DMS 273 (cell line): ENCODE measurements around the gene SUSD4.
"Not testable (repeated sequence)": the region's sequence is repeated elsewhere in the genome, so short reads cannot be mapped to it uniquely, and the experiment has no call there.

ENCODE experiments used
- DNase-seq: peaks from one replicate; lab custom pipeline; 2025; ENCODE audit not compliant: unreplicated experiment; lab: John Stamatoyannopoulos, UW

SUSD4 gene, protein sequence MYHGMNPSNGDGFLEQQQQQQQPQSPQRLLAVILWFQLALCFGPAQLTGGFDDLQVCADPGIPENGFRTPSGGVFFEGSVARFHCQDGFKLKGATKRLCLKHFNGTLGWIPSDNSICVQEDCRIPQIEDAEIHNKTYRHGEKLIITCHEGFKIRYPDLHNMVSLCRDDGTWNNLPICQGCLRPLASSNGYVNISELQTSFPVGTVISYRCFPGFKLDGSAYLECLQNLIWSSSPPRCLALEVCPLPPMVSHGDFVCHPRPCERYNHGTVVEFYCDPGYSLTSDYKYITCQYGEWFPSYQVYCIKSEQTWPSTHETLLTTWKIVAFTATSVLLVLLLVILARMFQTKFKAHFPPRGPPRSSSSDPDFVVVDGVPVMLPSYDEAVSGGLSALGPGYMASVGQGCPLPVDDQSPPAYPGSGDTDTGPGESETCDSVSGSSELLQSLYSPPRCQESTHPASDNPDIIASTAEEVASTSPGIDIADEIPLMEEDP

DNA sequence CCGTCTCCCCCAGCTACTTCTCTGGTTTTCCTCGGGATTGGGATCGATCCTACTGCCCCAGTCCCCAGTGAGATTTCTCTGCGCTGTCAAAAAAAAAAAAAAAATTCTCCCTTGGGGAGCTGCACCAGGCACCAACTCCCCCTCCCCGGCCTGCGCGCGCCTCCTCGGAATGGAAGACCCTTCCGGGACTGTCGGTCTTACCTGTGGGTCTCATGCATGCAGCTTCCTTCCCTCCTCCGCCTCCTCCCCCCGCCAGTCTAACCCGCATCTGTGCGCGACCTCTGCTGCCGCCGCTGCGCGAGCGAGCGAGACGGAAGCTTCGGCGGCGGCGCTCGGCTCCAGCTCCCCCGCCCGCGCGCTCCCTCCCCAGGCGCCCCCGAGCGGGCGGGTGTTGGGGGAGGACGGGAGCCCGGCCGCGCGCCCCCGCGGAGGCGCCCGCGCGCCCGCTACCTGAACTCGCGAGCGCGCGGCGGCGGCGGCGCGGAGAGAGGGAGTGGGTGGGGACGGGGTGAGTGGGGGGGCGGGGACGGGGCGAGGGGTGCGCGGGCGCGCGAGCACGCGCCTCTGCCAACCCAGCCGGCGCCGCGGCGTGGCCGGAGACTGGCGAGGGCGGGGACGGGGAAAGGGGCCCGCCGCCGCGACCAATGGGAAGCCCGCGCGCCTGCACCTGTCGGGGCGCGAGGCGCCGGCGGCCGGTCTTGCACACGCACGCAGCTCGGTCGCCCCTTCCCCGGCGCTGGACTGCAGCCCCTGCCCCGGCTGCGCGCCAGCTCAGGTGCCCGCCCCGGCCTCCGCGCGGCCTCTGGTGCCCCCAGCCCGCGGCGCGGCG is at the start of gene SUSD4:
TSS of gene SUSD4 (minus strand) at position 321 of the 829 bp plus-strand sequence. CDS start 751 bp downstream, outside the sequence.
- peak; percentile 96 for DNase-seq

DNA sequence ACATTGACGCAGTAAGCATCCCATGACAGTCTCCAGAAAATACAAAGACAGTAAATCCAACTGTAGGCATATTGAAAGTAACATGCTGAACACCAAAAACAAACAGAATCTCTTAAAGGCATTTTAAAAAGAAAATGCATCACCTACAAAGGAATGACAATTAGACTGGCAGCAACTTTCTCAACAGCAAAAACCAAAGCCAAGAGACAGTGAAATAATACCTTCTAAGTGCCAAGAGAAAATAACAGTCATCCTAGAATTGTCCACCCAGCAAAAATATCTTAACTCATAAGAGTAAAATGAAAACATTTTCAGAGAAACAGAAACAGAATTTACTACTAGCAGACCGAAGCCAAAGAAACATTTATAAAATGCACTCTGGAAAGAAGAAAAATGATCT is 49.2 kb upstream of the SUSD4 start:
- no peak for DNase-seq

DNA sequence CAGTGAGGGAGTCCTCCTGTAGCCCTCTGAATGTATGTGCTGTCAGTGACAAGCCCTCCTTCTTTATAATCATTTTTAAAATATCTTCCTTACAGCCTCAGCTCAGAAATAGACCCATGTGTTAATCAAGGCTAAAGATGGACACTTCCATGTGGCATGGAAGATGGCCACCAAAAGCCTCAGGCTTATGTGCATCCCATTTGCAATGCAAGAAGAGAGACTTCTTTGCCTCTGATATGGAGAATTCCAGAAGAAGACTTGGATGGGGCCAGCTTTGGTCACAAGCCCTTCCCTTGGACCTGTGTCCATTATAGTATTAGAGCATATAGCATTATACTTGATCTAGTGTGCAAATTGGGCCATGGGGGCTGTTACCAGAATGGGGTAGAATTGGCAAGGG is 47.7 kb upstream of the SUSD4 start:
- no peak for DNase-seq

GRCh38 chr1:223411309-223411708 is 47.3 kb upstream of the SUSD4 start:
- no peak for DNase-seq

DNA sequence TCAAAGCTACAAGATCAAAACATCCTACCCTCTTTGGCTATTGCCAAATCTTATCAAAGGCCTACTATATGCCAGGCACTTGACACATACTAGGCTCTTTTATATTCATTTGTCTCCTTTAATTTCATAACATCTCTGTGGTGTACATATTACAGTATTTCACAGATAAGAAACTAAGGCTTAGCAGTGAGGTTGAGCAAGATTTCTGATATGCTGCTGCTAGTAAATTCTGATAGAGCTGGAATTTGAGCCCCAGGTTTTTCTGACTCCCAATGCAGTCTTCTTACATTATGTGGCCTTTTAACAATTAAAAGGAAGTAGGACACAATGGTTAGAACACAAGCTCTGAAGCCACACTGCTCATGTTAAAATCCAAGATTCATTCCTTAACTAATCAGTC is 46.1 kb upstream of the SUSD4 start:
- no peak for DNase-seq

DNA sequence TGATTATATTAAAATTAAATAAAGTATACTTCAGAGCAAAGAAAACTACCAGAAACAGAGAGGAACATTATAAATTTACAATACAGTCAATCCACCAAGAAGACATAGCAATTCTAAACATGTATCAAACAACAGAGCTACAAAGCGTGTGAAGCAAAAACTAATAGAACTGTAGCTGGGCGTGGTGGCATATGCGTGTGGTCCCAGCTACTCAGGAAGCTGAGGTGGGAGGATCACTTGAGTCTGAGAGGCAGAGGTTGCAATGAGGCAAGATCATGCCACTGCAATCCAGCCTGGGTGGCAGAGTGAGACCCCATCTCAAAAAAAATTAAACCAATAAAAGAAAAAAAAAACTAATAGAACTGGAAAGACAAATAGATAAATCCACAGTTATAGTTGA is 41.5 kb upstream of the SUSD4 start:
- DNase-seq = no peak

GRCh38 chr1:223403184-223403815 is 39.3 kb upstream of the SUSD4 start:
- peak; percentile 34 for DNase-seq

- no peak for DNase-seq
Measured at GRCh38 chr1:223402790-223403142, 38.8 kb upstream of the SUSD4 start.

- DNase-seq = no peak
Measured at GRCh38 chr1:223401873-223402789, 38.2 kb upstream of the SUSD4 start.

- DNase-seq = not testable (repeated sequence)
Measured at GRCh38 chr1:223399393-223399792, 35.4 kb upstream of the SUSD4 start.

DNA sequence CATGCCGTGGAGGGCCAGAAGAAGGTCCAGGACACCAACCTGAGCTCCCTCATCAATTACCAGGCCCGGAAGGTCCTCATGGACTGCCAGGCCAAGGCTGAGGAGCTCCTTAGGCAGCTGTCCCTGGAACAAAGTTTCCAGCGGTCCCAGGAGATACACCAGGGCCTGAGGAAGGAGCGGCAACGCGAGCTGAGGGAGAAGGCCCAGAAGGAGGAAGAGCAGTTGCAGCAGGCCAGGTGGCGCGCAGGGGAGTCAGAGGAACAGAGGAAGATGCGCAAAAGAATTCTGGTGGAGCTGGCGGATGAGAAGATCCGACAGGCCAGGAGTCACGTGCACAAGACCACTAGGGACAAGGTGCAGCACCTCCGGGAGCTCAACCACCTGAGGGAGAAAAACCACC is 30.7 kb upstream of the SUSD4 start:
- no peak for DNase-seq

- DNase-seq = no peak
Measured at GRCh38 chr1:223394242-223394641, 30.3 kb upstream of the SUSD4 start.

GRCh38 chr1:223393275-223394214 is 29.6 kb upstream of the SUSD4 start, which contains the start of gene CCDC185:
Gene CCDC185 (plus strand): TSS chr1:223393415. CDS start chr1:223393476, 61 bp downstream.
- DNase-seq = peak; percentile 40

- DNase-seq = no peak
Measured at GRCh38 chr1:223390618-223391017, 26.6 kb upstream of the SUSD4 start.

GRCh38 chr1:223386013-223386412 is 22.0 kb upstream of the SUSD4 start:
- DNase-seq = no peak

DNA sequence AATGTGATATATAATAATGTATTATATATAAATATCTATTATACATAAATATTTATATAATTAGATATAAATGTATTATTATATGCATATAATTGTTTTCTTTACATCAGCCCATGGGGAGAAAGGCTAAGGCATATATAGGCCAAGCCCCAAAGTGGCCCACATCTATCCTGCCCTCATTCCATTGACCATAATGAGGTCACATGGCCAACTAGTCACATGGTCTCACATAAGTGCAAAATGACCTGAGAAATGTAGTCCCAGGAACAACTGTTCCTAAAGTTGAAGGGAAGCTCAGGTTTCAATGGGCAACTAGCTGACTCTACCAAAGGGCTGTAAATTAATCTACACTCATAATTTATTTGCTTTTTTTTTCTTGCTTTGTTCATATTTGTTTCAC is 14.8 kb upstream of the SUSD4 start:
- peak; percentile 22 for DNase-seq

- DNase-seq = no peak
Measured at GRCh38 chr1:223374064-223374610, 10.2 kb upstream of the SUSD4 start.

GRCh38 chr1:223364685-223365382 is 858 bp upstream of the SUSD4 start:
- DNase-seq = peak; percentile 84
